H1 (cell line): ENCODE measurements around the gene NUTM2E.
"Not testable (repeated sequence)": the region's sequence is repeated elsewhere in the genome, so short reads cannot be mapped to it uniquely, and the experiment has no call there.

Source experiments
- ATF3 ChIP-seq: IDR thresholded peaks from 2 replicates; pipeline ENCODE4 v1.6.1; 2011; ENCODE audit warnings: low read depth, mild to moderate bottlenecking, low read length; ENCODE audit not compliant: insufficient read depth
- CBX5 ChIP-seq: fragments of 300-800, 300-1000 bp; sonication (generic); IDR thresholded peaks from 2 replicates; pipeline ENCODE4 v1.7.1; 2016; ENCODE audit warnings: antibody characterized with exemption, low read length, low read depth
- CTCF ChIP-seq, 3 experiments: IDR thresholded peaks; 1 replicate in 2 of 3; 2 replicates in 1 of 3; pipeline versions ENCODE4 v1.5.1 to v1.6.1; 2011; ENCODE audit warnings: low read length in 3 of 3, mild to moderate bottlenecking in 3 of 3, inconsistent platforms in 2 of 3, low read depth in 1 of 3, moderate library complexity in 1 of 3; ENCODE audit not compliant: insufficient read depth in 1 of 3; ENCODE audit errors: control extremely low read depth in 1 of 3
- EZH2 ChIP-seq: fragments of 200-600 bp; sonication (generic); IDR thresholded peaks from 2 replicates; pipeline ENCODE4 v1.7.1; 2012; ENCODE audit warnings: low read depth, mild to moderate bottlenecking, moderate library complexity, low read length, inconsistent platforms; ENCODE audit not compliant: severe bottlenecking
- JUND ChIP-seq: IDR thresholded peaks from 2 replicates; pipeline ENCODE4 v1.6.1; 2011; ENCODE audit warnings: mild to moderate bottlenecking, improper control_type of control experiment, low read length
- NRF1 ChIP-seq: IDR thresholded peaks from 2 replicates; pipeline ENCODE4 v1.6.1; 2011; ENCODE audit warnings: mild to moderate bottlenecking, low read depth, low read length, improper control_type of control experiment
- POLR2A ChIP-seq, 2 experiments: IDR thresholded peaks; 1 replicate in 1 of 2; 2 replicates in 1 of 2; pipeline ENCODE4 v1.6.1; 2011; ENCODE audit warnings: low read depth in 2 of 2, low read length in 2 of 2, mild to moderate bottlenecking in 2 of 2; ENCODE audit errors: control extremely low read depth in 1 of 2
- POLR2AphosphoS5 ChIP-seq: IDR thresholded peaks from 2 replicates; pipeline ENCODE4 v1.6.1; 2011; ENCODE audit warnings: low read depth, low read length
- RAD21 ChIP-seq, 2 experiments: IDR thresholded peaks in 1 of 2; conservative IDR thresholded peaks in 1 of 2; 2 replicates each; pipeline ENCODE4 v1.6.1; 2011; ENCODE audit warnings: low read depth in 2 of 2, low read length in 2 of 2, improper control_type of control experiment in 1 of 2, inconsistent platforms in 1 of 2, mild to moderate bottlenecking in 1 of 2, moderate library complexity in 1 of 2
- RFX5 ChIP-seq: IDR thresholded peaks from 2 replicates; pipeline ENCODE4 v1.6.1; 2011; ENCODE audit warnings: low read depth, low read length, improper control_type of control experiment, borderline replicate concordance
- RNF2 ChIP-seq: fragments of 200-900, 300-1000 bp; sonication (generic); IDR thresholded peaks from 2 replicates; pipeline ENCODE4 v1.7.1; 2016; ENCODE audit warnings: borderline replicate concordance, low read depth, mild to moderate bottlenecking, antibody characterized with exemption, low read length; ENCODE audit not compliant: poor library complexity, severe bottlenecking; ENCODE audit errors: missing control alignments
- SAP30 ChIP-seq: fragments of 300-600 bp; sonication (generic); IDR thresholded peaks from 2 replicates; pipeline ENCODE4 v1.7.1; 2012; ENCODE audit warnings: low read length, moderate library complexity, mild to moderate bottlenecking, inconsistent platforms; ENCODE audit not compliant: insufficient read depth, insufficient replicate concordance
- SP1 ChIP-seq: IDR thresholded peaks from 2 replicates; pipeline ENCODE4 v1.6.1; 2011; ENCODE audit warnings: low read depth, low read length
- USF2 ChIP-seq: IDR thresholded peaks from 2 replicates; pipeline ENCODE4 v1.6.1; 2011; ENCODE audit warnings: low read length, improper control_type of control experiment

GRCh38 chr10:79869439-79870097 is 43.0 kb downstream of the NUTM2E start:
- not testable (repeated sequence) for TF ChIP-seq POLR2AphosphoS5; USF2; CTCF (IDR thresholded peaks at IDR 0.05; ENCODE audit: control extremely low read depth in 1 of 3, insufficient read depth in 1 of 3, low read depth in 1 of 3, low read length in 3 of 3); RFX5; EZH2; CBX5; POLR2A (IDR thresholded peaks at IDR 0.05; ENCODE audit: control extremely low read depth in 1 of 2, low read depth in 2 of 2, low read length in 2 of 2); RAD21 (IDR thresholded peaks at IDR 0.05 in 1 of 2, conservative IDR thresholded peaks at IDR 0.05 in 1 of 2; ENCODE audit: low read depth in 2 of 2, low read length in 2 of 2); ATF3; SP1; SAP30; RNF2; JUND; NRF1
